Measurements from ENCODE around the gene IGFBPL1.

IGFBPL1 gene

GRCh38 chr9:38389313-38389712, 34.9 kb downstream of the IGFBPL1 start:
- Histone ChIP-seq H3K36me3 (ENCODE audit: control insufficient read depth in 1 of 2, insufficient read depth in 2 of 2, low read depth in 1 of 2, low read length in 2 of 2) (peaks cover 0 to under 1% of the 10 kb centered on the region in 2 experiments), H3K27me3 (ENCODE audit: control insufficient read depth in 1 of 2, insufficient read depth in 1 of 2, low read length in 2 of 2) (no peaks in the 10 kb centered on the region), H4K91ac (ENCODE audit: low read length) (no peak overlapping the region), H3K79me1 (replicated peaks; ENCODE audit: low read length, poor library complexity, severe bottlenecking) (peaks cover 5% of the 10 kb centered on the region), H3K18ac (ENCODE audit: low read depth in 1 of 2, low read length in 2 of 2) (no peak overlapping the region), H3K14ac (ENCODE audit: low read length in 2 of 2) (no peak overlapping the region), H3K9ac (ENCODE audit: low read length) (peak overlapping the region; percentile 79), H3K4me3 (ENCODE audit: insufficient read depth in 1 of 2, low read depth in 1 of 2, low read length in 2 of 2) (peak overlapping the region in 1 of 2 experiments; percentile 27), H2BK5ac (ENCODE audit: low read depth, low read length, poor library complexity, severe bottlenecking) (no peak overlapping the region), H4K8ac (ENCODE audit: low read length) (no peak overlapping the region), H2AFZ (ENCODE audit: low read depth, low read length) (no peak overlapping the region), H3K23ac (ENCODE audit: low read length in 2 of 2) (no peak overlapping the region), H3K4ac (ENCODE audit: low read depth in 1 of 2, low read length in 2 of 2) (no peak overlapping the region), H3K4me2 (ENCODE audit: low read length, poor library complexity, severe bottlenecking) (no peak overlapping the region), H3K4me1 (ENCODE audit: control insufficient read depth, insufficient read depth, low read depth, low read length) (peaks cover 27% of the 10 kb centered on the region), H2AK5ac (ENCODE audit: low read length, severe bottlenecking) (no peak overlapping the region), H2BK120ac (ENCODE audit: low read depth, low read length) (no peak overlapping the region), H2BK15ac (ENCODE audit: low read depth, poor library complexity, severe bottlenecking) (no peak overlapping the region), H2BK12ac (ENCODE audit: low read length in 2 of 2) (no peak overlapping the region), H3K9me3 (ENCODE audit: control insufficient read depth, low read length) (no peaks in the 10 kb centered on the region), H3K27ac (ENCODE audit: low read length, poor library complexity, severe bottlenecking) (no peak overlapping the region)
- peak; percentile 32 for DNase-seq
- WGBS, result 61% methylated on average over 4 of the region's 4 CpGs

- no peak overlapping the region for H3K14ac ChIP-seq (ENCODE audit: low read length in 2 of 2)
- H4K8ac ChIP-seq (ENCODE audit: low read length), result no peak overlapping the region
- H2AK5ac ChIP-seq (ENCODE audit: low read length, severe bottlenecking), result peak overlapping the region; percentile 2
- H2BK120ac ChIP-seq (ENCODE audit: low read depth, low read length), result no peak overlapping the region
- WGBS, result 55% methylated on average over 4 of the region's 7 CpGs
- no peak overlapping the region for H3K23ac ChIP-seq (ENCODE audit: low read length in 2 of 2)
- H3K9ac ChIP-seq (ENCODE audit: low read length), result peak overlapping the region; percentile 79
- no peaks in the 10 kb centered on the region for H3K36me3 ChIP-seq (ENCODE audit: control insufficient read depth in 1 of 2, insufficient read depth in 2 of 2, low read depth in 1 of 2, low read length in 2 of 2)
- H3K4me3 ChIP-seq (ENCODE audit: insufficient read depth in 1 of 2, low read depth in 1 of 2, low read length in 2 of 2), result no peak overlapping the region
- H3K27me3 ChIP-seq (ENCODE audit: control insufficient read depth in 1 of 2, insufficient read depth in 1 of 2, low read length in 2 of 2), result no peaks in the 10 kb centered on the region
- no peaks in the 10 kb centered on the region for H3K9me3 ChIP-seq (ENCODE audit: control insufficient read depth, low read length)
- no peak overlapping the region for H4K91ac ChIP-seq (ENCODE audit: low read length)
- H2BK5ac ChIP-seq (ENCODE audit: low read depth, low read length, poor library complexity, severe bottlenecking), result no peak overlapping the region
- H3K79me1 ChIP-seq (replicated peaks; ENCODE audit: low read length, poor library complexity, severe bottlenecking), result peaks cover 4% of the 10 kb centered on the region
- no peak overlapping the region for H3K4me2 ChIP-seq (ENCODE audit: low read length, poor library complexity, severe bottlenecking)
- no peak overlapping the region for H3K27ac ChIP-seq (ENCODE audit: low read length, poor library complexity, severe bottlenecking)
- DNase-seq, result peak; percentile 49
- H3K4ac ChIP-seq (ENCODE audit: low read depth in 1 of 2, low read length in 2 of 2), result no peak overlapping the region
- H3K4me1 ChIP-seq (ENCODE audit: control insufficient read depth, insufficient read depth, low read depth, low read length), result peaks cover 26% of the 10 kb centered on the region
- no peak overlapping the region for H3K18ac ChIP-seq (ENCODE audit: low read depth in 1 of 2, low read length in 2 of 2)
- no peak overlapping the region for H2AFZ ChIP-seq (ENCODE audit: low read depth, low read length)
- H2BK15ac ChIP-seq (ENCODE audit: low read depth, poor library complexity, severe bottlenecking), result no peak overlapping the region
- no peak overlapping the region for H2BK12ac ChIP-seq (ENCODE audit: low read length in 2 of 2)
These were observed 35.7 kb downstream of the IGFBPL1 start for GRCh38 chr9:38388283-38389223.

- Histone ChIP-seq H2BK15ac (ENCODE audit: low read depth, poor library complexity, severe bottlenecking) (no peak overlapping the region), H3K27me3 (ENCODE audit: control insufficient read depth in 1 of 2, insufficient read depth in 1 of 2, low read length in 2 of 2) (no peaks in the 10 kb centered on the region), H3K4me3 (ENCODE audit: insufficient read depth in 1 of 2, low read depth in 1 of 2, low read length in 2 of 2) (no peak overlapping the region), H4K8ac (ENCODE audit: low read length) (no peak overlapping the region), H3K4me1 (ENCODE audit: control insufficient read depth, insufficient read depth, low read depth, low read length) (peaks cover 24% of the 10 kb centered on the region), H3K14ac (ENCODE audit: low read length in 2 of 2) (no peak overlapping the region), H2BK5ac (ENCODE audit: low read depth, low read length, poor library complexity, severe bottlenecking) (no peak overlapping the region), H2AFZ (ENCODE audit: low read depth, low read length) (no peak overlapping the region), H4K91ac (ENCODE audit: low read length) (no peak overlapping the region), H3K18ac (ENCODE audit: low read depth in 1 of 2, low read length in 2 of 2) (no peak overlapping the region), H3K27ac (ENCODE audit: low read length, poor library complexity, severe bottlenecking) (no peak overlapping the region), H3K4ac (ENCODE audit: low read depth in 1 of 2, low read length in 2 of 2) (no peak overlapping the region), H2BK12ac (ENCODE audit: low read length in 2 of 2) (no peak overlapping the region), H3K36me3 (ENCODE audit: control insufficient read depth in 1 of 2, insufficient read depth in 2 of 2, low read depth in 1 of 2, low read length in 2 of 2) (no peaks in the 10 kb centered on the region), H2AK5ac (ENCODE audit: low read length, severe bottlenecking) (no peak overlapping the region), H2BK120ac (ENCODE audit: low read depth, low read length) (no peak overlapping the region), H3K4me2 (ENCODE audit: low read length, poor library complexity, severe bottlenecking) (no peak overlapping the region), H3K79me1 (replicated peaks; ENCODE audit: low read length, poor library complexity, severe bottlenecking) (no peaks in the 10 kb centered on the region), H3K9ac (ENCODE audit: low read length) (no peak overlapping the region), H3K9me3 (ENCODE audit: control insufficient read depth, low read length) (no peaks in the 10 kb centered on the region), H3K23ac (ENCODE audit: low read length in 2 of 2) (no peak overlapping the region)
- no peak for DNase-seq
- 90% methylated on average over 3 of the region's 4 CpGs for WGBS
These were observed 36.5 kb downstream of the IGFBPL1 start for GRCh38 chr9:38387751-38388150.

GRCh38 chr9:38387066-38387465, 37.2 kb downstream of the IGFBPL1 start:
- no peak overlapping the region for H2BK120ac ChIP-seq (ENCODE audit: low read depth, low read length)
- H2BK12ac ChIP-seq (ENCODE audit: low read length in 2 of 2), result no peak overlapping the region
- no peaks in the 10 kb centered on the region for H3K36me3 ChIP-seq (ENCODE audit: control insufficient read depth in 1 of 2, insufficient read depth in 2 of 2, low read depth in 1 of 2, low read length in 2 of 2)
- DNase-seq, result no peak
- no peak overlapping the region for H3K4me3 ChIP-seq (ENCODE audit: insufficient read depth in 1 of 2, low read depth in 1 of 2, low read length in 2 of 2)
- no peak overlapping the region for H4K91ac ChIP-seq (ENCODE audit: low read length)
- peaks cover 25% of the 10 kb centered on the region for H3K4me1 ChIP-seq (ENCODE audit: control insufficient read depth, insufficient read depth, low read depth, low read length)
- H2BK5ac ChIP-seq (ENCODE audit: low read depth, low read length, poor library complexity, severe bottlenecking), result no peak overlapping the region
- WGBS, result 91% methylated on average over 1 of the region's 1 CpG
- H2AFZ ChIP-seq (ENCODE audit: low read depth, low read length), result no peak overlapping the region
- no peak overlapping the region for H3K9ac ChIP-seq (ENCODE audit: low read length)
- H3K14ac ChIP-seq (ENCODE audit: low read length in 2 of 2), result no peak overlapping the region
- H3K27ac ChIP-seq (ENCODE audit: low read length, poor library complexity, severe bottlenecking), result no peak overlapping the region
- H2AK5ac ChIP-seq (ENCODE audit: low read length, severe bottlenecking), result peak overlapping the region; percentile 65
- no peak overlapping the region for H3K23ac ChIP-seq (ENCODE audit: low read length in 2 of 2)
- no peaks in the 10 kb centered on the region for H3K9me3 ChIP-seq (ENCODE audit: control insufficient read depth, low read length)
- H3K18ac ChIP-seq (ENCODE audit: low read depth in 1 of 2, low read length in 2 of 2), result no peak overlapping the region
- no peak overlapping the region for H3K4ac ChIP-seq (ENCODE audit: low read depth in 1 of 2, low read length in 2 of 2)
- no peaks in the 10 kb centered on the region for H3K27me3 ChIP-seq (ENCODE audit: control insufficient read depth in 1 of 2, insufficient read depth in 1 of 2, low read length in 2 of 2)
- H2BK15ac ChIP-seq (ENCODE audit: low read depth, poor library complexity, severe bottlenecking), result no peak overlapping the region
- no peaks in the 10 kb centered on the region for H3K79me1 ChIP-seq (replicated peaks; ENCODE audit: low read length, poor library complexity, severe bottlenecking)
- H4K8ac ChIP-seq (ENCODE audit: low read length), result no peak overlapping the region
- H3K4me2 ChIP-seq (ENCODE audit: low read length, poor library complexity, severe bottlenecking), result no peak overlapping the region

Measured in mesenchymal stem cell (in vitro differentiated cells and primary cell).